Measurements from ENCODE around the gene HM13. TPM values are rescaled to one million over a fixed set of nuclear protein-coding genes. Genes with fewer than 3 reads are reported as not detected.
A peak's percentile ranks its signal among the peaks of the same experiment; 100 is the strongest.

The HM13 gene
- total and polyA plus RNA-seq, 2 of the 13 experiments (the other 11 are each of a cell fraction or from before 2014, with no cell fraction given): 118 to 243 TPM

DNA sequence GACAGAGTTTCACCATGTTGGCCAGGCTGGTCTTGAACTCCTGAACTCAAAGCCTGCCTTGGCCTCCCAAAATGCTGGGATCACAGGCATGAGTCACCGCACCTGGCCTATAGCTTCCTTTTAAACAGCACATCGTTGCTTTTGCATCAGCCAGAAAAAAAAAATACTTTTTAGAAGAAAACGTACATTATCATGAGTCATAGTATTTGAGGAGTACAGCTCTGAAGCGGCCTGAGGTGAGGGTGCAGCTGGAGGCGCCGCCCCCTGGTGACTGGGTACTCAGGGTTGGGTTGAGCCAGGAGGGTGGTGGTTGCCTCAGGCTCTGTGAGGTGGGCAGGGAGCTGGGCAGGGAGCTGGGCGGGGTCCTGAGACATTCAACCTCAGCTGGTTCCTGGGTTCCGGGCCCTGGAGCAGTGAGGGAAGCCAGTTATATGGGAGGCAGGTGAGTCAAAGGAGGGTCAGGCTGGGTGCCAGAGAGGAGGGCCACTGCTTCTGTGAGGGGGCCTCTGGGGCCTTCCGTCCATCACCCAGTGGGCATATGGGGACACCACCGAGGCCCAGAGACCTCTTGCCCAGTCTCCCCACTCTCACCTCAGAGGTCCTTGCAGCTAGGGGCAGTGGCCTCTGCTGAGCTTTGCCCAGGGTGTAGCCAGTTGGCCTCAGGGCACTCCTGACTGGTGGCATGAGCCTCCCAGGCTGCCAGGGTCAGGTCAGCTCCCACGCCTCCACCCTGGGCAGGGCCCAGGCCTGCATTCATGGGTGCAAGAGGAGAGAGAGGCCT, 79.2 kb downstream of the HM13 start (continued):
- TF ChIP-seq ZNF430 (CRISPR knock-in tag; IDR thresholded peaks at IDR 0.05) (no peak), SPEN (CRISPR knock-in tag; IDR thresholded peaks at IDR 0.05; ENCODE audit: low read depth) (peak; percentile 38; the same call in 1 of the 2 replicates), CHD4 (IDR thresholded peaks at IDR 0.05; ENCODE audit: borderline replicate concordance, low read length) (no peak; the same call in 1 of the 2 replicates), PHF21A (CRISPR knock-in tag; IDR thresholded peaks at IDR 0.05) (peak; percentile 57; the same call in 1 of the 2 replicates), FOXA3 (CRISPR knock-in tag; IDR thresholded peaks at IDR 0.05) (peak; percentile 46), NCOR1 (IDR thresholded peaks at IDR 0.05; ENCODE audit: borderline replicate concordance, low read length) (peak; percentile 16; the same call in 1 of the 2 replicates), RAD51 (IDR thresholded peaks at IDR 0.05; ENCODE audit: borderline replicate concordance) (no peak), JDP2 (CRISPR knock-in tag; IDR thresholded peaks at IDR 0.05; ENCODE audit: borderline replicate concordance) (no peak), BCL6 (CRISPR knock-in tag; IDR thresholded peaks at IDR 0.05) (peak; percentile 30; the same call in 1 of the 2 replicates), KDM6A (CRISPR knock-in tag; IDR thresholded peaks at IDR 0.05; ENCODE audit: low read depth) (peak; percentile 43), ZBTB20 (CRISPR knock-in tag; IDR thresholded peaks at IDR 0.05; ENCODE audit: borderline replicate concordance, low read depth) (0 out of 2 replicates have a peak, but pooled peaks have one; percentile 62), ZNF615 (CRISPR knock-in tag; IDR thresholded peaks at IDR 0.05; ENCODE audit: borderline replicate concordance) (no peak; the same call in 1 of the 2 replicates), SUZ12 (IDR thresholded peaks at IDR 0.05; ENCODE audit: low read depth, low read length) (no peak), CBFB (CRISPR knock-in tag; IDR thresholded peaks at IDR 0.05) (peak; percentile 11; the same call in 1 of the 2 replicates), ZNF570 (CRISPR knock-in tag; IDR thresholded peaks at IDR 0.05; ENCODE audit: borderline replicate concordance) (no peak), CC2D1A (CRISPR knock-in tag; IDR thresholded peaks at IDR 0.05) (0 out of 2 replicates have a peak, but pooled peaks have one; percentile 45), CHCHD3 (CRISPR knock-in tag; IDR thresholded peaks at IDR 0.05) (no peak), ZNF24 (IDR thresholded peaks at IDR 0.05) (no peak)
- TF ChIP-seq, protein P1, sequence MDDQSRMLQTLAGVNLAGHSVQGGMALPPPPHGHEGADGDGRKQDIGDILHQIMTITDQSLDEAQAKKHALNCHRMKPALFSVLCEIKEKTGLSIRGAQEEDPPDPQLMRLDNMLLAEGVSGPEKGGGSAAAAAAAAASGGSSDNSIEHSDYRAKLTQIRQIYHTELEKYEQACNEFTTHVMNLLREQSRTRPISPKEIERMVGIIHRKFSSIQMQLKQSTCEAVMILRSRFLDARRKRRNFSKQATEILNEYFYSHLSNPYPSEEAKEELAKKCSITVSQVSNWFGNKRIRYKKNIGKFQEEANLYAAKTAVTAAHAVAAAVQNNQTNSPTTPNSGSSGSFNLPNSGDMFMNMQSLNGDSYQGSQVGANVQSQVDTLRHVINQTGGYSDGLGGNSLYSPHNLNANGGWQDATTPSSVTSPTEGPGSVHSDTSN (CRISPR knock-in tag; IDR thresholded peaks at IDR 0.05; ENCODE audit: borderline replicate concordance): no peak
- TF ChIP-seq, protein P2, sequence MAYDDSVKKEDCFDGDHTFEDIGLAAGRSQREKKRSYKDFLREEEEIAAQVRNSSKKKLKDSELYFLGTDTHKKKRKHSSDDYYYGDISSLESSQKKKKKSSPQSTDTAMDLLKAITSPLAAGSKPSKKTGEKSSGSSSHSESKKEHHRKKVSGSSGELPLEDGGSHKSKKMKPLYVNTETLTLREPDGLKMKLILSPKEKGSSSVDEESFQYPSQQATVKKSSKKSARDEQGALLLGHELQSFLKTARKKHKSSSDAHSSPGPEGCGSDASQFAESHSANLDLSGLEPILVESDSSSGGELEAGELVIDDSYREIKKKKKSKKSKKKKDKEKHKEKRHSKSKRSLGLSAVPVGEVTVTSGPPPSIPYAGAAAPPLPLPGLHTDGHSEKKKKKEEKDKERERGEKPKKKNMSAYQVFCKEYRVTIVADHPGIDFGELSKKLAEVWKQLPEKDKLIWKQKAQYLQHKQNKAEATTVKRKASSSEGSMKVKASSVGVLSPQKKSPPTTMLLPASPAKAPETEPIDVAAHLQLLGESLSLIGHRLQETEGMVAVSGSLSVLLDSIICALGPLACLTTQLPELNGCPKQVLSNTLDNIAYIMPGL (CRISPR knock-in tag; IDR thresholded peaks at IDR 0.05; ENCODE audit: borderline replicate concordance in 1 of 2, low read depth in 1 of 2): peak; percentile 52 to 57; a peak in 1 of 4 replicates
- TF ChIP-seq, protein P3, sequence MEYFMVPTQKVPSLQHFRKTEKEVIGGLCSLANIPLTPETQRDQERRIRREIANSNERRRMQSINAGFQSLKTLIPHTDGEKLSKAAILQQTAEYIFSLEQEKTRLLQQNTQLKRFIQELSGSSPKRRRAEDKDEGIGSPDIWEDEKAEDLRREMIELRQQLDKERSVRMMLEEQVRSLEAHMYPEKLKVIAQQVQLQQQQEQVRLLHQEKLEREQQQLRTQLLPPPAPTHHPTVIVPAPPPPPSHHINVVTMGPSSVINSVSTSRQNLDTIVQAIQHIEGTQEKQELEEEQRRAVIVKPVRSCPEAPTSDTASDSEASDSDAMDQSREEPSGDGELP (IDR thresholded peaks at IDR 0.05; ENCODE audit: borderline replicate concordance, low read depth): peak; percentile 78; the same call in 1 of the 2 replicates
- TF ChIP-seq, protein P4, sequence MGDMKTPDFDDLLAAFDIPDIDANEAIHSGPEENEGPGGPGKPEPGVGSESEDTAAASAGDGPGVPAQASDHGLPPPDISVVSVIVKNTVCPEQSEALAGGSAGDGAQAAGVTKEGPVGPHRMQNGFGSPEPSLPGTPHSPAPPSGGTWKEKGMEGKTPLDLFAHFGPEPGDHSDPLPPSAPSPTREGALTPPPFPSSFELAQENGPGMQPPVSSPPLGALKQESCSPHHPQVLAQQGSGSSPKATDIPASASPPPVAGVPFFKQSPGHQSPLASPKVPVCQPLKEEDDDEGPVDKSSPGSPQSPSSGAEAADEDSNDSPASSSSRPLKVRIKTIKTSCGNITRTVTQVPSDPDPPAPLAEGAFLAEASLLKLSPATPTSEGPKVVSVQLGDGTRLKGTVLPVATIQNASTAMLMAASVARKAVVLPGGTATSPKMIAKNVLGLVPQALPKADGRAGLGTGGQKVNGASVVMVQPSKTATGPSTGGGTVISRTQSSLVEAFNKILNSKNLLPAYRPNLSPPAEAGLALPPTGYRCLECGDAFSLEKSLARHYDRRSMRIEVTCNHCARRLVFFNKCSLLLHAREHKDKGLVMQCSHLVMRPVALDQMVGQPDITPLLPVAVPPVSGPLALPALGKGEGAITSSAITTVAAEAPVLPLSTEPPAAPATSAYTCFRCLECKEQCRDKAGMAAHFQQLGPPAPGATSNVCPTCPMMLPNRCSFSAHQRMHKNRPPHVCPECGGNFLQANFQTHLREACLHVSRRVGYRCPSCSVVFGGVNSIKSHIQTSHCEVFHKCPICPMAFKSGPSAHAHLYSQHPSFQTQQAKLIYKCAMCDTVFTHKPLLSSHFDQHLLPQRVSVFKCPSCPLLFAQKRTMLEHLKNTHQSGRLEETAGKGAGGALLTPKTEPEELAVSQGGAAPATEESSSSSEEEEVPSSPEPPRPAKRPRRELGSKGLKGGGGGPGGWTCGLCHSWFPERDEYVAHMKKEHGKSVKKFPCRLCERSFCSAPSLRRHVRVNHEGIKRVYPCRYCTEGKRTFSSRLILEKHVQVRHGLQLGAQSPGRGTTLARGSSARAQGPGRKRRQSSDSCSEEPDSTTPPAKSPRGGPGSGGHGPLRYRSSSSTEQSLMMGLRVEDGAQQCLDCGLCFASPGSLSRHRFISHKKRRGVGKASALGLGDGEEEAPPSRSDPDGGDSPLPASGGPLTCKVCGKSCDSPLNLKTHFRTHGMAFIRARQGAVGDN (CRISPR knock-in tag; IDR thresholded peaks at IDR 0.05): peak; percentile 76

All from HepG2 (cell line).